ENCODE results near the gene PI16. TPM values are rescaled to one million over a fixed set of nuclear protein-coding genes. Genes with fewer than 3 reads are reported as not detected.
A peak's percentile ranks its signal among the peaks of the same experiment; 100 is the strongest.
"Not testable (repeated sequence)": the region's sequence is repeated elsewhere in the genome, so short reads cannot be mapped to it uniquely, and the experiment has no call there.

PI16 gene
- total RNA-seq, 1 experiment from 2014 or later: not detected

- Histone ChIP-seq H3K9me3 (replicated peaks) (no peaks in the 10 kb centered on the region), H3K36me3 (no peaks in the 10 kb centered on the region)
Measured at GRCh38 chr6:36936824-36937223, 17.7 kb upstream of the PI16 start.

DNA sequence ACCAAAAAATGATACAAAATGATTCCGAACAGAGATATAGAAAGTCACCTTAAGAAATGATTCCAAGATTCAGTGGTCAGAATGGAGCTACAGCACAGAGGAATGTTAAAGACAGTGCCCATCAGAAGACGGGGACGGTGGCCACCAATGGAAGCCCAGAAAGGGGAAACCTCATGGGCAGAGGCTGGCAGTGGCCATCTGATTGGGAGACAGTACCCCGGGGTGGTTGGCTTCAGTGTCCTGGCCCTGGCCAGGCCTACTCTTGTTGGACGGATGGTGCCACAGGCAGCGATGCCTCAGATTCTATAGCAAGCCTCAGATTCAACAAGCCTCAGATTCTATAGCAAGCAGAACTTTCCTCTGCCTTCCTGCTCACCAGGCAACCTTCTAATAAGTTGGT is 16.6 kb upstream of the PI16 start:
- DNase-seq (ENCODE audit: low read depth in 1 of 2, low spot score in 2 of 2): no peak
- Histone ChIP-seq H3K36me3 (no peaks in the 10 kb centered on the region), H3K4me1 (replicated peaks) (peaks cover 33% of the 10 kb centered on the region), H3K4me3 (no peak overlapping the region), H3K27ac (no peak overlapping the region), H3K27me3 (replicated peaks) (no peaks in the 10 kb centered on the region), H3K9me3 (replicated peaks) (no peaks in the 10 kb centered on the region)

More at GRCh38 chr6:36936824-36937223, 17.7 kb upstream of the PI16 start:
- no peak overlapping the region for H3K27ac ChIP-seq
- no peak for DNase-seq (ENCODE audit: low read depth in 1 of 2, low spot score in 2 of 2)
- H3K27me3 ChIP-seq (replicated peaks): no peaks in the 10 kb centered on the region
- peaks cover 37% of the 10 kb centered on the region for H3K4me1 ChIP-seq (replicated peaks)
- no peak overlapping the region for H3K4me3 ChIP-seq

GRCh38 chr6:36938536-36938935 is 16.0 kb upstream of the PI16 start:
- Histone ChIP-seq H3K4me3 (no peak overlapping the region), H3K9me3 (replicated peaks) (no peaks in the 10 kb centered on the region), H3K4me1 (replicated peaks) (peaks cover 26% of the 10 kb centered on the region), H3K27ac (no peak overlapping the region), H3K27me3 (replicated peaks) (no peaks in the 10 kb centered on the region), H3K36me3 (no peaks in the 10 kb centered on the region)
- no peak for DNase-seq (ENCODE audit: low read depth in 1 of 2, low spot score in 2 of 2)

DNA sequence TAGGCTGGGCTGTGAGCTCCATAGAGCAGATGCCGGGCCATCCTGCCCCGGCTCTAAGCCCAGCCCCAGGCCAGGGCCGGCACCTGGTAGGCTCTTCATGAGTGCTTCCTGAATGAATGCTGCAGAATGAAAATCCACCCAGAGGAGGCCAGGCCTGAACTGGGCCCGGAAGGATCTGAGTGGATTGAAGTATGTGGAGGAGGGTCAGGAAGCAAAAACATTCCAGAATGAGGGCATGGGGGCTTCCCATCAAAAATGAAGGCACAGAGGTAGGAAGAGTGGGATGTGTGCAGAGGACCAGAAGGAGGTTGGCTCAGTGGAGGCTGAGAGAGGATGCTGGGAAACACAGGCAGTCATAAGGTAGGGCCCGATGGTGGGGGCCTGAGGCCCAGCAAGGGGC is 15.5 kb upstream of the PI16 start:
- H3K4me1 ChIP-seq (replicated peaks): peaks cover 21% of the 10 kb centered on the region
- not testable (repeated sequence) for H3K27ac ChIP-seq; H3K36me3 ChIP-seq; H3K27me3 ChIP-seq (replicated peaks); DNase-seq (ENCODE audit: low read depth in 1 of 2, low spot score in 2 of 2); H3K9me3 ChIP-seq (replicated peaks); H3K4me3 ChIP-seq

DNA sequence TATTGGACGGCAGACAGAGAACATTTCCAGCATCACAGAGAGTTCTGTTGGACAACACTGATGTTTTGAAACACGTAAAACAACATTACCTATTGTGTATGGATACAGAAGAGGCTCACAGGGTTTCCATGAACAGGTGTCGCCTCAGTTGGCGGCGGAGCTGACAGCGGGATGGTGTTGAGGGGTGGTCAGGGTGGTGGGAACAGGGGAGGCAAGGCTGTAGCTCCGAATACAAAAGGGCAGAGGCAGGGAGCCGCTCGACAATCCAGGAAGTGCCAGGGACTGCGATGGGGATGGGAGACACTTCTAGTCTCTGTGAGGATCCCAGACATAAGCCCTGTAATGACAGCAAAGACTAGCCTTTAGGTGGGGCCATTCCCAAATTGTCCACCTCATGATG is 14.5 kb upstream of the PI16 start:
- Histone ChIP-seq H3K27ac (no peak overlapping the region), H3K36me3 (no peaks in the 10 kb centered on the region), H3K4me3 (no peak overlapping the region), H3K9me3 (replicated peaks) (no peaks in the 10 kb centered on the region), H3K27me3 (replicated peaks) (0 out of 2 replicates have a peak, but pooled peaks cover 2% of the 10 kb centered on the region), H3K4me1 (replicated peaks) (peaks cover 11% of the 10 kb centered on the region)
- no peak for DNase-seq (ENCODE audit: low read depth in 1 of 2, low spot score in 2 of 2)

DNA sequence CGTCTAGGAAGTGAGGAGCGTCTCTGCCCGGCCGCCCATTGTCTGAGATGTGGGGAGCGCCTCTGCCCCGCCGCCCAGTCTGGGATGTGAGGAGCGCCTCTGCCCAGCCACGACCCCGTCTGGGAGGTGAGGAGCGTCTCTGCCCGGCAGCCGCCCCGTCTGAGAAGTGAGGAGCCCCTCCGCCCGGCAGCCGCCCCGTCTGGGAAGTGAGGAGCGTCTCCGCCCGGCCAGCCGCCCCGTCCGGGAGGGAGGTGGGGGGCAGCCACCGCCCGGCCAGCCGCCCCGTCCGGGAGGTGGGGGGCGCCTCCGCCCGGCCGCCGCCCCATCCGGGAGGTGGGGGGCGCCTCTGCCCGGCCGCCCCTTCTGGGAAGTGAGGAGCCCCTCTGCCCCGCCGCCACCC is 13.0 kb upstream of the PI16 start:
- H3K4me3 ChIP-seq; H3K4me1 ChIP-seq (replicated peaks); H3K27ac ChIP-seq; DNase-seq (ENCODE audit: low read depth in 1 of 2, low spot score in 2 of 2); H3K36me3 ChIP-seq; H3K9me3 ChIP-seq (replicated peaks); H3K27me3 ChIP-seq (replicated peaks): not testable (repeated sequence)

GRCh38 chr6:36942329-36942728 is 12.2 kb upstream of the PI16 start:
- DNase-seq (ENCODE audit: low read depth in 1 of 2, low spot score in 2 of 2); H3K36me3 ChIP-seq: not testable (repeated sequence)

GRCh38 chr6:36944650-36945049 is 9.9 kb upstream of the PI16 start:
- Histone ChIP-seq H3K4me3 (no peak overlapping the region), H3K27me3 (replicated peaks) (0 out of 2 replicates have a peak, but pooled peaks cover 3% of the 10 kb centered on the region), H3K36me3 (no peaks in the 10 kb centered on the region), H3K4me1 (replicated peaks) (peaks cover 12% of the 10 kb centered on the region), H3K27ac (no peak overlapping the region), H3K9me3 (replicated peaks) (no peaks in the 10 kb centered on the region)
- no peak for DNase-seq (ENCODE audit: low read depth in 1 of 2, low spot score in 2 of 2)

More at GRCh38 chr6:36942329-36942728, 12.2 kb upstream of the PI16 start:
- not testable (repeated sequence) for H3K4me1 ChIP-seq (replicated peaks); H3K4me3 ChIP-seq; H3K27ac ChIP-seq; H3K27me3 ChIP-seq (replicated peaks); H3K9me3 ChIP-seq (replicated peaks)

DNA sequence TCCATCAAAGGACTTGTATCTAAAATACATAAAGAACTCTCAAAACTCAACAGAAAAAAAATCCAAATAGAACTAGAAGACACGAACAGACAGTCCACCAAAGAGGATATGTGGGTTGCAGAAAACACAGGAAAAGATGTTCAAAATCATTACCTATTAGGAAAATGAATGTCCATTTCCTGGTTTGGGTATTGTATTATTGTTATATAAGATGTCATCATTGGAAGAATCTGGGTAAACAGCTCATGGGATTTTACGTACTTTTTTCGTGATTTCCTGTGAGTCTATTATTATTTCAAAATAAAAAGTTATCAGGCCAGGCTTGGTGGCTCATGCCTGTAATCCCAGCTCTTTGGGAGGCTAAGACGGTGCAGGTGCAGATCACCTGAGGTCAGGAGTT is 9.2 kb upstream of the PI16 start:
- Histone ChIP-seq H3K9me3 (replicated peaks) (no peaks in the 10 kb centered on the region), H3K27me3 (replicated peaks) (0 out of 2 replicates have a peak, but pooled peaks cover 3% of the 10 kb centered on the region)
- no peak for DNase-seq (ENCODE audit: low read depth in 1 of 2, low spot score in 2 of 2)

GRCh38 chr6:36946526-36946925 is 8.0 kb upstream of the PI16 start:
- DNase-seq (ENCODE audit: low read depth in 1 of 2, low spot score in 2 of 2): no peak
- no peak overlapping the region for H3K4me3 ChIP-seq
- 0 out of 2 replicates have a peak, but pooled peaks cover 3% of the 10 kb centered on the region for H3K27me3 ChIP-seq (replicated peaks)
- no peaks in the 10 kb centered on the region for H3K36me3 ChIP-seq
- H3K9me3 ChIP-seq (replicated peaks): no peaks in the 10 kb centered on the region
- peaks cover 19% of the 10 kb centered on the region for H3K4me1 ChIP-seq (replicated peaks)
- no peak overlapping the region for H3K27ac ChIP-seq

More for the DNA sequence above, 9.2 kb upstream of the PI16 start:
- Histone ChIP-seq H3K36me3 (no peaks in the 10 kb centered on the region), H3K4me1 (replicated peaks) (peaks cover 18% of the 10 kb centered on the region), H3K4me3 (no peak overlapping the region), H3K27ac (no peak overlapping the region)

DNA sequence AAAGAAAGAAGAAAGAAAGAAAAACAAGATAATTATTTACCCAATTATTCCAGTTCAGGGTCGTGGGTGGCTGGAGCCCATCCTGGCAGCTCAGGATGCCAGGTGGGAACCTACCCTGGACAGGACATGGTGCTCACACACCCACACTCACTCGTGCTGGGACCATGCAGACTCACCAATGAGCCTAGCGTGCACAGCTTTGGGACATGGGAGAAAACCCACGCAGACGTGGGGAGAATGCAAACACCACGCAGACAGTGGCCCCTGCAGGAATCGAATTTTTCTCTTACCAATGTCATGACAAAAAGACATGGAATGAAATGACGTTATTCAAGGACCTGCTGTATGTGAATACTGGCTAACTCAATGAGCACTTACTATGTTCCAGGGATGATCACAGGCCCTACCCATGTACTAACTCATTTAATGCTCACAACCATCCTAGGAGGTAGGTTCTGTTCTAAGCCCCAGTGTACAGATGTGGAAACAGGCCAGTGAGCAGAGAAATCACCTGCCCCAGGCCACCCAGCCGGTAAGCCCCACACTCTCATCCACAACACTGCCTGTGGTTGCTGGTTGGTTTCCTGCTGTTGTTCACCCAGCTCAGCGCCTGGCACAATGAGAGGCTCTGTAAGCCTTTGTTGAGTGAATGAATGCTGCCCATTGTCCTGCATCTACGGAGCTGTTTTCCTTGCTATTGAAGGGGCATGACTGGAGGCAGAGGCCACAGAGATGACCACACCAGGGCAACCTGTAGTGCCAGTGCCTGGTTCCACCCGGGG is 6.8 kb upstream of the PI16 start:
- Histone ChIP-seq H3K36me3 (no peaks in the 10 kb centered on the region), H3K27ac (no peak overlapping the region), H3K4me3 (no peak overlapping the region), H3K4me1 (replicated peaks) (peaks cover 19% of the 10 kb centered on the region), H3K27me3 (replicated peaks) (0 out of 2 replicates have a peak, but pooled peaks cover 3% of the 10 kb centered on the region), H3K9me3 (replicated peaks) (no peaks in the 10 kb centered on the region)
- no peak for DNase-seq (ENCODE audit: low read depth in 1 of 2, low spot score in 2 of 2)

- not testable (repeated sequence) for DNase-seq (ENCODE audit: low read depth in 1 of 2, low spot score in 2 of 2); H3K9me3 ChIP-seq (replicated peaks)
- peak overlapping the region; percentile 39 for H3K27ac ChIP-seq
Measured at GRCh38 chr6:36949076-36949475, 5.5 kb upstream of the PI16 start.

GRCh38 chr6:36949636-36950035 is 4.9 kb upstream of the PI16 start:
- Histone ChIP-seq H3K4me1 (replicated peaks) (peaks cover 19% of the 10 kb centered on the region), H3K27me3 (replicated peaks) (0 out of 2 replicates have a peak, but pooled peaks cover 3% of the 10 kb centered on the region), H3K36me3 (no peaks in the 10 kb centered on the region), H3K9me3 (replicated peaks) (no peaks in the 10 kb centered on the region; the same call in 1 of the 2 replicates), H3K4me3 (no peak overlapping the region), H3K27ac (peak overlapping the region; percentile 39)
- DNase-seq (ENCODE audit: low read depth in 1 of 2, low spot score in 2 of 2): peak in 1 of 2 experiments; percentile 46

More at GRCh38 chr6:36949076-36949475, 5.5 kb upstream of the PI16 start:
- not testable (repeated sequence) for H3K4me3 ChIP-seq; H3K36me3 ChIP-seq; H3K27me3 ChIP-seq (replicated peaks)
- peaks cover 19% of the 10 kb centered on the region for H3K4me1 ChIP-seq (replicated peaks)

DNA sequence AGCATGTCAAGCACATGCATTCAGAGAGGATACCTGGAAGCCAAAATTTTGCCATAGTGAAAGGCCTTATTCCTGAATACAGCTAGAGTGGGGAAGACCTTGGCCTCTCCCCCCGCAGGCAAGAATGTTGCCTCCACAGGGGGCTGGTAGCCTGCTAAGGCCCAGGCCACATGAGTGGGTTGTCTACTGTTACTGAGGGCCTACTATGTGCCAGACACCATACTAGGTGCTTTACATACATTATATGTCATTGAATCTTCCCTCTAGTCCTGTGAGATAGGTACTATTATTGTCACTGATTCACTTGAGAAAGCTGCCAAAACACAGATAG is 642 bp upstream of the PI16 start:
- no peaks in the 10 kb centered on the region for H3K27me3 ChIP-seq (replicated peaks)
- no peak overlapping the region for H3K27ac ChIP-seq
- peaks cover 14% of the 10 kb centered on the region for H3K4me1 ChIP-seq (replicated peaks)
- no peak for DNase-seq (ENCODE audit: low read depth in 1 of 2, low spot score in 2 of 2)
- H3K9me3 ChIP-seq (replicated peaks): no peaks in the 10 kb centered on the region; the same call in 1 of the 2 replicates
- no peaks in the 10 kb centered on the region for H3K36me3 ChIP-seq
- no peak overlapping the region for H3K4me3 ChIP-seq
